ENCODE results near the gene PCSK1N. TPM values are rescaled to one million over a fixed set of nuclear protein-coding genes. Genes with fewer than 3 reads are reported as not detected.
"Not testable (repeated sequence)": the region's sequence is repeated elsewhere in the genome, so short reads cannot be mapped to it uniquely, and the experiment has no call there.

The PCSK1N gene
- total RNA-seq, 2 donors from 2014 or later: 2.9 to 4.0 TPM

- H3K9ac ChIP-seq (ENCODE audit: extremely low read depth, low read length, poor library complexity, severe bottlenecking): no peak overlapping the region
- peaks cover 49% of the 10 kb centered on the region for H3K36me3 Mint-ChIP-seq (ENCODE audit: low read depth)
- peak; percentile 49 for DNase-seq
- no peak overlapping the region for H3K4me3 ChIP-seq (ENCODE audit: low read length)
- H3K27me3 Mint-ChIP-seq (ENCODE audit: insufficient read depth): peaks cover 10% of the 10 kb centered on the region
- TF ChIP-seq CTCF (conservative IDR thresholded peaks at IDR 0.05): no peak
- H3K9me3 Mint-ChIP-seq: peaks cover 65% of the 10 kb centered on the region
- WGBS, 2 experiments (ENCODE audit: insufficient coverage in 1 of 2, insufficient read length in 1 of 2): 86% methylated on average over 6 of the region's 6 CpGs; no CpG with 5 or more reads in 1 of the 2 experiments
- H3K27ac Mint-ChIP-seq: no peak overlapping the region
- no peaks in the 10 kb centered on the region for H3K4me1 Mint-ChIP-seq
- no peaks in the 10 kb centered on the region for H3K9me3 ChIP-seq (ENCODE audit: control insufficient read depth, low read length)
- H3K4me1 ChIP-seq (ENCODE audit: control insufficient read depth, insufficient read depth, low read length): no peaks in the 10 kb centered on the region
- no peaks in the 10 kb centered on the region for H3K36me3 ChIP-seq (ENCODE audit: control insufficient read depth, insufficient read depth, low read length)
- no peak overlapping the region for H3K4me3 Mint-ChIP-seq
- H3K27ac ChIP-seq (ENCODE audit: low read depth, low read length): no peak overlapping the region
- H3K27me3 ChIP-seq (ENCODE audit: control insufficient read depth, insufficient read depth, low read length, poor library complexity, severe bottlenecking): no peaks in the 10 kb centered on the region
Measured at GRCh38 chrX:48823053-48823452, 12.4 kb downstream of the PCSK1N start.

GRCh38 chrX:48819394-48819793, 16.0 kb downstream of the PCSK1N start:
- H3K9me3 ChIP-seq (ENCODE audit: control insufficient read depth, low read length); H3K4me1 ChIP-seq (ENCODE audit: control insufficient read depth, insufficient read depth, low read length); H3K9ac ChIP-seq (ENCODE audit: extremely low read depth, low read length, poor library complexity, severe bottlenecking); H3K27me3 ChIP-seq (ENCODE audit: control insufficient read depth, insufficient read depth, low read length, poor library complexity, severe bottlenecking); H3K27me3 Mint-ChIP-seq (ENCODE audit: insufficient read depth); H3K27ac ChIP-seq (ENCODE audit: low read depth, low read length); H3K4me3 ChIP-seq (ENCODE audit: low read length); H3K27ac Mint-ChIP-seq; H3K36me3 ChIP-seq (ENCODE audit: control insufficient read depth, insufficient read depth, low read length); H3K4me3 Mint-ChIP-seq; DNase-seq; H3K4me1 Mint-ChIP-seq: not testable (repeated sequence)
- Mint-ChIP-seq H3K9me3 (peaks cover 59% of the 10 kb centered on the region), H3K36me3 (ENCODE audit: low read depth) (peaks cover 30% of the 10 kb centered on the region)
- 97 to 100% methylated on average over 2 to 8 of the region's 9 CpGs for WGBS, 2 experiments (ENCODE audit: insufficient coverage in 1 of 2, insufficient read length in 1 of 2)

- Histone ChIP-seq H3K9me3 (ENCODE audit: control insufficient read depth, low read length) (no peaks in the 10 kb centered on the region), H3K4me3 (ENCODE audit: low read length) (no peak overlapping the region), H3K9ac (ENCODE audit: extremely low read depth, low read length, poor library complexity, severe bottlenecking) (no peak overlapping the region), H3K4me1 (ENCODE audit: control insufficient read depth, insufficient read depth, low read length) (no peaks in the 10 kb centered on the region), H3K36me3 (ENCODE audit: control insufficient read depth, insufficient read depth, low read length) (no peaks in the 10 kb centered on the region), H3K27ac (ENCODE audit: low read depth, low read length) (no peak overlapping the region), H3K27me3 (ENCODE audit: control insufficient read depth, insufficient read depth, low read length, poor library complexity, severe bottlenecking) (no peaks in the 10 kb centered on the region)
- no peaks in the 10 kb centered on the region for H3K4me1 Mint-ChIP-seq
- H3K27me3 Mint-ChIP-seq (ENCODE audit: insufficient read depth): no peaks in the 10 kb centered on the region
- H3K27ac Mint-ChIP-seq: no peak overlapping the region
- WGBS, 2 experiments (ENCODE audit: insufficient coverage in 1 of 2, insufficient read length in 1 of 2): 95% methylated on average over 4 of the region's 4 CpGs; no CpG with 5 or more reads in 1 of the 2 experiments
- H3K4me3 Mint-ChIP-seq: no peak overlapping the region
- peaks cover 59% of the 10 kb centered on the region for H3K9me3 Mint-ChIP-seq
- TF ChIP-seq CTCF (conservative IDR thresholded peaks at IDR 0.05): no peak
- H3K36me3 Mint-ChIP-seq (ENCODE audit: low read depth): peaks cover 26% of the 10 kb centered on the region
- no peak for DNase-seq
Measured at GRCh38 chrX:48818866-48819265, 16.5 kb downstream of the PCSK1N start.

- H3K27me3 ChIP-seq (ENCODE audit: control insufficient read depth, insufficient read depth, low read length, poor library complexity, severe bottlenecking): no peaks in the 10 kb centered on the region
- peaks cover 62% of the 10 kb centered on the region for H3K9me3 Mint-ChIP-seq
- no peak overlapping the region for H3K9ac ChIP-seq (ENCODE audit: extremely low read depth, low read length, poor library complexity, severe bottlenecking)
- no peak for TF ChIP-seq CTCF (conservative IDR thresholded peaks at IDR 0.05)
- no peak overlapping the region for H3K4me3 ChIP-seq (ENCODE audit: low read length)
- no peaks in the 10 kb centered on the region for H3K4me1 ChIP-seq (ENCODE audit: control insufficient read depth, insufficient read depth, low read length)
- no peak overlapping the region for H3K27ac Mint-ChIP-seq
- no peaks in the 10 kb centered on the region for H3K4me1 Mint-ChIP-seq
- H3K36me3 Mint-ChIP-seq (ENCODE audit: low read depth): peaks cover 23% of the 10 kb centered on the region
- H3K9me3 ChIP-seq (ENCODE audit: control insufficient read depth, low read length): no peaks in the 10 kb centered on the region
- no peak overlapping the region for H3K4me3 Mint-ChIP-seq
- H3K27ac ChIP-seq (ENCODE audit: low read depth, low read length): no peak overlapping the region
- no peak for DNase-seq
- H3K27me3 Mint-ChIP-seq (ENCODE audit: insufficient read depth): no peaks in the 10 kb centered on the region
- WGBS, 2 experiments (ENCODE audit: insufficient coverage in 1 of 2, insufficient read length in 1 of 2): 95 to 98% methylated on average over 10 to 16 of the region's 16 CpGs
- H3K36me3 ChIP-seq (ENCODE audit: control insufficient read depth, insufficient read depth, low read length): no peaks in the 10 kb centered on the region
Measured at GRCh38 chrX:48818098-48818497, 17.3 kb downstream of the PCSK1N start.
